DMS114 treated with DMSO at 0.1 percent for 48 hours (cell line): ENCODE results near the gene TBCA.

ENCODE experiments used
- DNase-seq: peaks from one replicate; lab custom pipeline; 2025; ENCODE audit not compliant: unreplicated experiment; lab: John Stamatoyannopoulos, UW

Gene TBCA

GRCh38 chr5:77643654-77644370 is 132.3 kb downstream of the TBCA start:
- no peak for DNase-seq

DNA sequence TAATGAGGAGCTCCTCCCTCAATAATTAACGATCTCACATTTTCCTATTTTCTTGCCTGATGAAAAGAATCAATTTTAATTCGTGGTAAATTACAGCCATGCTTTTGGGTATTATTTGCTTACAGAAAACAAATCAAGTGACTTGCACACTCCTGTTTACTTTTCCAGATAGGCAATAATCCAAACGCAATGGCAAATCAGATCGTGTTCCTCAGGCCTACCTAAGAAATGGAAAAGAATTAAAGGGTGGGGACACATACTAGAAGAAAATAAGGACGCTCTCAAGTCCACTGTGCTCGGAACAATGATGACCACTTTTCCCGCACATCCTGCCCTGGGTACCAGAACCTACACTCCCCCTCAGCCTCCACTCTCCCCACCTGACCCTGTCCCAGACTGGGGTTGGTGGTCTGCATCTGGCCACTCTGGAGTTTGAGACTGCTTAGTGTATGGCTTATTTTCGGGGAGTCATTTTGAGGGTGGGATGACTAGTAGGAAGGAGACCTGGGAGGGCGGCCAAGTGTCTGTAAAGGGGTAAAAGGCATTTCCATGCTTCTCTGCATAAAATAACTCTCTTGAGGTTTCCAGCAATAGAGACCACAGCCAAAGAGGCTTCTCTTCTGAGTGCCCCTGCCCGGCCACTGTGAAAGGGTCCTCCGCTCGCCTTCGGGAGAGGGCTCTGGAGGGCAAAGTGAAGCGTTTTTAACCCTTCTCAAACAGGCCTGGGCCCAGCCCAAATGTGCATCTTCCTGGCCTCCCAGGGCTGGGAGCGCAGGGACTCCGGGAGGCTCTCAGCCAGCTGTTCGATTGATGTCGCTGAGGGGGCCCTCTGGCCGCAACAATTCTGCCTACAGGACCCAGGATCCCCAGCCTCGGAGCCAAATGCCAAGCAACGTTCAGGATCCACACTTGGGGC is 133.1 kb downstream of the TBCA start:
- no peak for DNase-seq

GRCh38 chr5:77641963-77642737 is 134.0 kb downstream of the TBCA start:
- no peak for DNase-seq

- DNase-seq, result no peak
These were observed 134.7 kb downstream of the TBCA start for GRCh38 chr5:77641397-77641943.
